Stimulated activated CD4-positive, alpha-beta T cell treated with anti-CD3 and anti-CD28 coated beads, Interleukin-15, amount 100 ng/mL, for 24 hours (primary cell): ENCODE data around the gene STN1.

Experiments used
- DNase-seq: peaks from one replicate; pipeline ENCODE4 v3.0.0-alpha.2; 2020

Gene STN1

GRCh38 chr10:103918053-103918846 lies at the start of gene STN1:
TSS of gene STN1 (minus strand) at chr10:103918184. CDS start at chr10:103917594, 590 bp downstream.
- DNase-seq = peak; percentile 98

GRCh38 chr10:103967448-103968071 lies 49.6 kb upstream of the STN1 start:
- peak; percentile 21 for DNase-seq

- peak; percentile 85 for DNase-seq
Observed at GRCh38 chr10:103966671-103967447, 48.9 kb upstream of the STN1 start, which contains the start of gene SLK. TSS of gene SLK (plus strand) at chr10:103967140. CDS start at chr10:103967746, 606 bp downstream.

- DNase-seq = no peak
Observed at GRCh38 chr10:103960103-103960502, 42.1 kb upstream of the STN1 start.

- DNase-seq = no peak
Observed at GRCh38 chr10:103958996-103959395, 41.0 kb upstream of the STN1 start.

GRCh38 chr10:103954543-103954942 lies 36.6 kb upstream of the STN1 start:
- DNase-seq = no peak

- DNase-seq = no peak
Observed at GRCh38 chr10:103951942-103952341, 34.0 kb upstream of the STN1 start.

- DNase-seq = no peak
Observed at GRCh38 chr10:103951183-103951582, 33.2 kb upstream of the STN1 start.

GRCh38 chr10:103949728-103950127 lies 31.7 kb upstream of the STN1 start:
- no peak for DNase-seq

GRCh38 chr10:103947799-103948516 lies 30.0 kb upstream of the STN1 start:
- no peak for DNase-seq

GRCh38 chr10:103942866-103943265 lies 24.9 kb upstream of the STN1 start:
- DNase-seq = no peak

GRCh38 chr10:103941801-103942200 lies 23.8 kb upstream of the STN1 start:
- no peak for DNase-seq

GRCh38 chr10:103939522-103939921 lies 21.5 kb upstream of the STN1 start:
- no peak for DNase-seq

- DNase-seq = no peak
Observed at GRCh38 chr10:103936022-103936421, 18.0 kb upstream of the STN1 start.

- DNase-seq = no peak
Observed at GRCh38 chr10:103934308-103934707, 16.3 kb upstream of the STN1 start.

GRCh38 chr10:103933557-103934121 lies 15.7 kb upstream of the STN1 start:
- DNase-seq = no peak

- DNase-seq = no peak
Observed at GRCh38 chr10:103932971-103933370, 15.0 kb upstream of the STN1 start.

GRCh38 chr10:103932271-103932670 lies 14.3 kb upstream of the STN1 start:
- no peak for DNase-seq

GRCh38 chr10:103931603-103932002 lies 13.6 kb upstream of the STN1 start:
- DNase-seq = no peak

- DNase-seq = no peak
Observed at GRCh38 chr10:103930881-103931280, 12.9 kb upstream of the STN1 start.

- no peak for DNase-seq
Observed at GRCh38 chr10:103930449-103930848, 12.5 kb upstream of the STN1 start.

GRCh38 chr10:103929381-103929921 lies 11.5 kb upstream of the STN1 start:
- no peak for DNase-seq
